Coronary artery (tissue), 2 donors: Measurements from ENCODE around the gene TMEM41A.

Experiments
- DNase-seq: peaks from one replicate; pipeline ENCODE4 v3.0.0-alpha.2; 2017; ENCODE audit warnings: low spot score
- H3K27ac ChIP-seq, 2 donors: fragments of 200-600 bp; sonication (generic); one replicate each; pipeline ENCODE4 v1.5.1; 2016 to 2019
- H3K4me3 ChIP-seq: fragments of 200-600 bp; sonication (generic); 2 replicates; pipeline ENCODE4 v1.5.1; 2016; ENCODE audit warnings: mild to moderate bottlenecking, moderate library complexity
- TF ChIP-seq, protein P1 (sequence below): fragments of 200-600 bp; sonication (generic); IDR thresholded peaks from one replicate; pipeline ENCODE4 v1.5.1; 2019; ENCODE audit warnings: antibody characterized with exemption

Gene TMEM41A

DNA sequence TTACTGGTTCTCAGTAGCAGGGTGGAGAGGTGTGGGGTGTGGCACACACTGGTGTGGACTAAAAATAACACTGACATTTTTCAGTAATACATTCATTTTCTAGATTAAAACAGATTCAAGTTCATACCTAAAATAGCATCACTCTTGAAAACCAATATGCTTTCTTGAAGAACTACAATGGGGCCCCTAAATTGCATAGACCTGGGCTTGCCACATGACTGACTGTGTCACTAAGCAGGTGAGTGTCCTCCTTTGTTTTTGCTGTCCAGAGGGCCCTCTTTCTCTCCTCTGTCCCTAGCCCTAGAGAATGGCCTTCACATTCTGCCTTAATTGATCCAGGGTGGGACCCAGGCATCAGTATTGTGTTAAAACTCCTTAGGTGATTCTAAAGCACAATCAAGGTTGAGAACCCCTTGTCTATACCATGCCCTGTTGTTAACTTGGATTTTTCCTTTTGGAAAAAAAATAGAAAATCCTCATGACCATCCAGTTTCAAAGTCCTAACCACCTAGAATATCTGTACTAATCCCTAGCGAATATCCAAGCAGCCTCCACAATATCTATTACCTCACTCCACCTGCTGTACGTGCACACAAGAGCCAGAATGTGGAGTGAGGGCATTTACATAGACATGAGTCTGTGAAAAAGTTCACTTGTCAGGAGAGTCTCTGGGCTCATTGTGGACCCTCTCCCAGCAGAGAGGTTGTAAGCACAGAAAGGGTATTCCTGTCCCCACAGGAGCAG lies 18.7 kb upstream of the TMEM41A start:
- H3K4me3 ChIP-seq, result no peak overlapping the region
- H3K27ac ChIP-seq, result no peak overlapping the region
- TF ChIP-seq, protein P1, sequence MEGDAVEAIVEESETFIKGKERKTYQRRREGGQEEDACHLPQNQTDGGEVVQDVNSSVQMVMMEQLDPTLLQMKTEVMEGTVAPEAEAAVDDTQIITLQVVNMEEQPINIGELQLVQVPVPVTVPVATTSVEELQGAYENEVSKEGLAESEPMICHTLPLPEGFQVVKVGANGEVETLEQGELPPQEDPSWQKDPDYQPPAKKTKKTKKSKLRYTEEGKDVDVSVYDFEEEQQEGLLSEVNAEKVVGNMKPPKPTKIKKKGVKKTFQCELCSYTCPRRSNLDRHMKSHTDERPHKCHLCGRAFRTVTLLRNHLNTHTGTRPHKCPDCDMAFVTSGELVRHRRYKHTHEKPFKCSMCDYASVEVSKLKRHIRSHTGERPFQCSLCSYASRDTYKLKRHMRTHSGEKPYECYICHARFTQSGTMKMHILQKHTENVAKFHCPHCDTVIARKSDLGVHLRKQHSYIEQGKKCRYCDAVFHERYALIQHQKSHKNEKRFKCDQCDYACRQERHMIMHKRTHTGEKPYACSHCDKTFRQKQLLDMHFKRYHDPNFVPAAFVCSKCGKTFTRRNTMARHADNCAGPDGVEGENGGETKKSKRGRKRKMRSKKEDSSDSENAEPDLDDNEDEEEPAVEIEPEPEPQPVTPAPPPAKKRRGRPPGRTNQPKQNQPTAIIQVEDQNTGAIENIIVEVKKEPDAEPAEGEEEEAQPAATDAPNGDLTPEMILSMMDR, result no peak
- no peak for DNase-seq

DNA sequence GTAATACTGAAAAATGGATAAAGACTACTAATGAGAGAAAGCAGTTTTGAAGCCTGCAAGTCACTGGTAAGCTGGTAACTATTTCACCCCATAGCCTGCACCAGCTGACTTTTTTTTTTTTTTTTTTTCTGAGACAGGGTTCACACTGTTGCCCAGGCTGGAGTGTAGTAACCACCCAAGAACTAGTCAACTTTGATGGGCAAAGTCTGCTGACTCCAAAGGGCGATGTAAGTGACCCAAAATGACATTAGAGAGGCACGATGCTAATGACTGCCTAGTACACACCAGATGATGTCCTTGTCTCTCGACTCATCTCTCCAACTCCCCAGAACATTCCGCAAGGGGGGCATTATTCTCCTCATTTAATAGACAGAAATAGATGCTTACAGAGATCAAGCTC lies 12.9 kb upstream of the TMEM41A start:
- TF ChIP-seq, protein P1, result no peak
- H3K4me3 ChIP-seq, result no peak overlapping the region
- DNase-seq, result no peak
- no peak overlapping the region for H3K27ac ChIP-seq

DNA sequence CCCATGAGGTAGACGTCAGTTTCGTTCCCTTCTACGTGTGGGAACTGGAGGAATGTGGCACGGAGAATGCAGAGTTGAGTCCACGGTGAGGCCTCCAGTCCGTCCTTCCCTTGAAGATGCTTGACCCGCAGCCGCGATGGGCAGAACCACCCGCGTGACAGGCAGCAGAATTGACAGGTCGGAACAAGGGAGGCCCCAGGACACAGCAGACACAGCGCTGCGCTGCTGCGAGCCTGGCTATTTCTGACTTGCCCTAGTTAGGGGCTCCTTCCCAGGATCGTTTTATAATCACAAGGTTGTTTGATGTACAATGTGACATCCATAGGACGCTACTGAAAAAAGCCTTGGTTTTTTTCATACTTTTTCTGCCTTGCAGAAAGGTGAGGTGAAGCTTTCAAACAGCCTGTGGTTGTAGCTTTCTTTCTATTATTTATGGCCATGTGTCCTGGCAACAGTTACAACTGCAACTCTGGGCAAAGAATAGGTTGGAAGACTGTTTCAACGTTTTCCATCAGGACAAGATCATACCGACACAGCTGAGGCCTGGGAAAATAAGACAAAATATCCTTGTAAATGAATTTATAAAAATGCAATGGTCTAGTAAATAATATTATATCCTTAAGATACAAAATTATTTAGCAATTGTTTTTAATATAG lies 9.6 kb upstream of the TMEM41A start:
- TF ChIP-seq, protein P1, result no peak
- Histone ChIP-seq H3K27ac (no peak overlapping the region), H3K4me3 (no peak overlapping the region)
- no peak for DNase-seq

DNA sequence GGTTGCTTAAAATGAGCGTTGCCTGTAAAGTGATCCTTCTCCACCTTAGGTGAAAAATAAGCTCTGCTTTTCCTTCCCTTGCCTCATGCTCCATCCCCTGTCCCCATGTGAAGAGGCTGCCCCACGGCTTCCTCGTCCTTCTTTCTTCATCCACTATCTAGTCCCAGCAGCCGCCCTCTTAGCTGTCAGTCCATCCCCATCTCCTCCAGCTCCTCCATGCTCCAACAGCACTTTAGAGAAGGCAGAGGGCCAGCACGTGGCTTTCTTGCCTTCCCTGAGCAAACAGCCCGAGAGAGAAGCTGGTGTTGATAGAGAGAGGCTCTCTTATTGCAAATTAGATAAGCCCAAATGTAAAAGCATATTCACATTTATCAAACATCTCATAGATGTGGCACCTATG lies 9.0 kb upstream of the TMEM41A start:
- DNase-seq, result no peak
- no peak overlapping the region for H3K4me3 ChIP-seq

DNA sequence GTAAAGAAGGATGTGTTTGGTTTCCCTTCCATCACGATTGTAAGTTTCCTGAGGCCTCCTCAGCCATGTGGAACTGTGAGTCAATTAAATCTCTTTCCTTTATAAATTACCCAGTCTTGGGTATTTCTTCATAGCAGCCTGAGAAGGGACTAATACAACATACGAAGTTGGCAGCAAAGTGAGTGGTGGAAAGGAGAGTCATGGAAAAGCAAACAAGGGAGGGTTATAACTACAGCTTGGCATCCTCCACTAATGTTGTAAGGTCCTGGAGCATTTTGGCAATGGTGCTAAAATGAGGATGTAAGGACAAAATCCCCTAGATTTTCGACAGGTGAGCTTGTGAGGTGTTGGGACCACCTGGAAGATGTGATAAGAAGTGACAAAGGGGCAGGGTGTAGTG lies 5.8 kb upstream of the TMEM41A start:
- H3K27ac ChIP-seq, result no peak overlapping the region

More for the DNA sequence above, 9.0 kb upstream of the TMEM41A start:
- TF ChIP-seq, protein P1, result no peak
- no peak overlapping the region for H3K27ac ChIP-seq

DNA sequence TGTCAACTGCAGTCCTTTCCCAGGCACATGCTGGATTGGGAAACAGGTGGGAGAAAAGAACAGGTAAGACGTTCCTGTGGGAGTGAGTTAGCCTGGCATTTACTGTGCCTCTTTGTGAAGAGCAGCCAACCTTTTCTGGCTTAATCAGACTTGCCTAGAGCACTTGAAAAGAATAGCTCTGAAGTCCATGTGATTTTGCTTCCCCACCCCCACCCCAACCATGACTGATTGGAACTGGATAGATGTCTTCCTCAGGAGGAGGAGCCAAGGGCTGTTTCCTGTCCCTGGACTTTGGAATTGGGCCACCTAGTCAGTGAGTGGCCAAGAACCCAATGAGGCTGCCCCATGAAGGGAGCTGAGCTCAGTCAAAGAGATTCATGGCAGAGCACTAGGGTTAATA lies 4.7 kb upstream of the TMEM41A start:
- H3K27ac ChIP-seq, result no peak overlapping the region
- no peak overlapping the region for H3K4me3 ChIP-seq
- no peak for DNase-seq
- TF ChIP-seq, protein P1, result no peak

More for the DNA sequence above, 5.8 kb upstream of the TMEM41A start:
- TF ChIP-seq, protein P1, result no peak
- no peak overlapping the region for H3K4me3 ChIP-seq
- DNase-seq, result no peak

DNA sequence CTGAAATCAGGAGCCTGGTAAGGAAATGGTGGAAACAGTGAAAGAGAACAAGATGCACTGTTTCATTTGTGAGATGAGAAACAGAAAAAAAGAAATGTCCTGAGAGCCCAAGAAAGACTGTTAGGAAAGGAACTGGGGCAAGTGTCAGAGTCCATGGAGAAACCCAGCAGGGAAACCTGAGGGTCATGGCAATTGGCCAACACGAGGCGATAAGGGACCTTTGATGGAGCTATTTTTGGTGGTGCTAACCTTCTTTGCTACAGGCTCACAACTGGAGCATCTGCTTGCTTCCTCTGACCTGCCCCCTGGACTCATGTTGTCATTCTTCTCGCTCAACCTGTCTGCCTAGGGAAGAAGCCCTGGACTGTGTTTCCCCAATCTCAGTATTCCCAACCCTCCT lies 4.2 kb upstream of the TMEM41A start:
- TF ChIP-seq, protein P1, result no peak
- Histone ChIP-seq H3K4me3 (no peak overlapping the region), H3K27ac (no peak overlapping the region)
- DNase-seq, result no peak
